HEK293T (cell line): Measurements from ENCODE around the gene GMDS.

Experiments used
- CTCF ChIA-PET: fragments of 350-600 bp; formaldehyde crosslinking; extraction: SDS; loops from one replicate; lab custom pipeline; 2021; ENCODE audit warnings: antibody characterized with exemption, inconsistent platforms; lab: Yijun Ruan, JAX
- POLR2A ChIA-PET: fragments of 350-600 bp; formaldehyde crosslinking; extraction: SDS; loops from one replicate; lab custom pipeline; 2020; ENCODE audit warnings: antibody characterized with exemption, inconsistent platforms; lab: Yijun Ruan, JAX
- DNase-seq: peaks from one replicate; pipeline ENCODE4 v3.0.0; 2012; ENCODE audit warnings: mixed read lengths; ENCODE audit errors: extremely low spot score
- ARNT ChIP-seq: fragments of 450-650 bp; IDR thresholded peaks from 2 replicates; pipeline ENCODE4 v1.6.1; 2017; ENCODE audit warnings: mild to moderate bottlenecking
- BHLHE40 ChIP-seq: fragments of 450-650 bp; IDR thresholded peaks from 2 replicates; pipeline ENCODE4 v1.6.1; 2016; ENCODE audit warnings: mild to moderate bottlenecking, moderate library complexity, borderline replicate concordance
- CTBP1 ChIP-seq: fragments of 450-650 bp; IDR thresholded peaks from 2 replicates; pipeline ENCODE4 v1.6.1; 2016; ENCODE audit warnings: borderline replicate concordance
- ELF4 ChIP-seq: fragments of 450-650 bp; IDR thresholded peaks from 2 replicates; pipeline ENCODE4 v1.6.1; 2017; ENCODE audit warnings: antibody characterized with exemption
- FOXA1 ChIP-seq: fragments of 450-650 bp; IDR thresholded peaks from 2 replicates; pipeline ENCODE4 v1.6.1; 2016; ENCODE audit warnings: mild to moderate bottlenecking
- FOXK2 ChIP-seq: fragments of 450-650 bp; IDR thresholded peaks from 2 replicates; pipeline ENCODE4 v1.6.1; 2016; ENCODE audit warnings: mild to moderate bottlenecking
- FOXM1 ChIP-seq: fragments of 450-650 bp; IDR thresholded peaks from 2 replicates; pipeline ENCODE4 v1.6.1; 2017; ENCODE audit warnings: mild to moderate bottlenecking, borderline replicate concordance
- HDGF ChIP-seq: fragments of 450-650 bp; IDR thresholded peaks from 2 replicates; pipeline ENCODE4 v1.6.1; 2017; ENCODE audit warnings: antibody characterized with exemption, borderline replicate concordance
- L3MBTL2 ChIP-seq: fragments of 450-650 bp; conservative IDR thresholded peaks from 2 replicates; pipeline ENCODE4 v1.6.1; 2016; ENCODE audit warnings: mild to moderate bottlenecking
- LEF1 ChIP-seq: fragments of 450-650 bp; IDR thresholded peaks from 2 replicates; pipeline ENCODE4 v1.6.1; 2017; ENCODE audit warnings: mild to moderate bottlenecking, borderline replicate concordance
- NFRKB ChIP-seq: fragments of 450-650 bp; IDR thresholded peaks from 2 replicates; pipeline ENCODE4 v1.6.1; 2016; ENCODE audit warnings: mild to moderate bottlenecking, moderate library complexity
- PKNOX1 ChIP-seq: fragments of 450-650 bp; IDR thresholded peaks from 2 replicates; pipeline ENCODE4 v1.6.1; 2016
- SP1 ChIP-seq: fragments of 450-650 bp; IDR thresholded peaks from 2 replicates; pipeline ENCODE4 v1.6.1; 2017
- SUZ12 ChIP-seq: fragments of 450-650 bp; IDR thresholded peaks from 2 replicates; pipeline ENCODE4 v1.6.1; 2016; ENCODE audit warnings: mild to moderate bottlenecking
- TARDBP ChIP-seq: fragments of 450-650 bp; IDR thresholded peaks from 2 replicates; pipeline ENCODE4 v1.6.1; 2016
- ZNF384 ChIP-seq: fragments of 450-650 bp; IDR thresholded peaks from 2 replicates; pipeline ENCODE4 v1.6.1; 2016

The GMDS gene

GRCh38 chr6:2184700-2185455, 60.5 kb downstream of the GMDS start:
- DNase-seq = no peak
- POLR2A ChIA-PET = no interaction called here
- CTCF ChIA-PET = no interaction called here
- TF ChIP-seq SP1 (no peak), FOXA1 (no peak), ARNT (no peak), L3MBTL2 (no peak), BHLHE40 (no peak), LEF1 (no peak), ZNF384 (no peak), NFRKB (no peak), FOXK2 (no peak), HDGF (no peak)

- ChIA-PET POLR2A (no interaction called here), CTCF (interaction anchor here (1.0 to 1.1 kb wide), 2 partner anchors 8 to 25 kb away, joined by 3 read pairs; no protein-coding TSS in a partner anchor)
- no peak for DNase-seq
- TF ChIP-seq LEF1 = no peak
- TF ChIP-seq FOXM1 = no peak
- no peak for TF ChIP-seq ARNT
- no peak for TF ChIP-seq CTBP1
- TF ChIP-seq PKNOX1 = no peak
- no peak for TF ChIP-seq HDGF
- TF ChIP-seq ZNF384 = no peak
- TF ChIP-seq NFRKB = no peak
- no peak for TF ChIP-seq FOXA1
- no peak for TF ChIP-seq TARDBP
- TF ChIP-seq FOXK2 = no peak
- no peak for TF ChIP-seq L3MBTL2
- no peak for TF ChIP-seq BHLHE40
- no peak for TF ChIP-seq SUZ12
- no peak for TF ChIP-seq SP1
- no peak for TF ChIP-seq ELF4
Measured at GRCh38 chr6:2183752-2184151, 61.7 kb downstream of the GMDS start.

- POLR2A ChIA-PET = no interaction called here
- TF ChIP-seq PKNOX1 (no peak), CTBP1 (no peak), ARNT (no peak), FOXK2 (no peak), FOXM1 (no peak), LEF1 (no peak), TARDBP (no peak), SP1 (no peak), SUZ12 (no peak), HDGF (no peak), ELF4 (no peak), L3MBTL2 (no peak), BHLHE40 (no peak)
Measured at GRCh38 chr6:2183246-2183645, 62.2 kb downstream of the GMDS start.

DNA sequence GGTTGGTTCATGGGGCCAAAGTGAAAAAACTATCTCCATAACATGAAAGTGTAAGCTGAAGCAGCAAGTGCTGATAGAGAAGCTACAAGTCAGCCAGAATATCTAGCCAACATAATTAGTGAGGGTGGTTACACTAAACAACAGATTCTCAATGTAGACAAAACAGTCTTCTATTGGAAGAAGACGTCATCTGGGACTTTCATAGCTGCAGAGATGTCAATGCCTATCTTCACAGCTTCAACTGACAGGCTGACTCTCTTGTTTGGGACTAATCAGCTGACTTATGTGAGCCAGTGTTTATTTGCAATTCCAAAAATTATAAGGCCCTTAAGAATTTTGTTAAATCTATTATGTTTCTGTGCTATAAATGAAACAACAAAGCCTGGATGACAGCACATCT, 63.2 kb downstream of the GMDS start:
- no peak for DNase-seq
- POLR2A ChIA-PET = no interaction called here
- CTCF ChIA-PET = no interaction called here
- TF ChIP-seq PKNOX1 = no peak
- TF ChIP-seq FOXA1 = no peak
- TF ChIP-seq BHLHE40 = no peak
- no peak for TF ChIP-seq ARNT
- TF ChIP-seq FOXM1 = no peak
- no peak for TF ChIP-seq SP1
- no peak for TF ChIP-seq ZNF384
- no peak for TF ChIP-seq NFRKB
- TF ChIP-seq SUZ12 = no peak
- TF ChIP-seq L3MBTL2 = no peak
- no peak for TF ChIP-seq ELF4
- no peak for TF ChIP-seq LEF1
- TF ChIP-seq TARDBP = no peak
- TF ChIP-seq FOXK2 = no peak

More at GRCh38 chr6:2183246-2183645, 62.2 kb downstream of the GMDS start:
- CTCF ChIA-PET = interaction anchor here (1.0 to 1.1 kb wide), 2 partner anchors 9 to 26 kb away, joined by 3 read pairs; no protein-coding TSS in a partner anchor
- no peak for DNase-seq

GRCh38 chr6:2181567-2181966, 63.8 kb downstream of the GMDS start:
- CTCF ChIA-PET = no interaction called here
- POLR2A ChIA-PET = no interaction called here
- DNase-seq = no peak
- no peak for TF ChIP-seq BHLHE40
- TF ChIP-seq TARDBP = no peak

DNA sequence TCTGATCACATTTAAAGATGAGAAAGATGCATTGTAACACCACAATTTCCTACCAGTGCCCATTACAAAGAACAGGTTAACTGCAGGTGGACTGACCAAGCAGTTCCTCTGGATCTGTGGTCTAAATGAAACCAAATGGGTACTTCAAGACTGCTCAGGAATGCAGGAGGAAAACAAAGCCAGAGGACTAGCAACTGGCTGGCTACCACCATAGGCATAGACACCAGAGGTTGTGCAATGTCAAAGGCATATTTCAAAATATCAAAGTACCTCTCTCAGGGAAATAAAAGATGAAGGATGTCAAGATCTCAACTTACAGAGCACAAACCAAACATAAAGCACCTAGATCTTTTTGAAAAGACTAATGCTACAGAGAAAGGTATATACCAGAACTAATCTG, 65.5 kb downstream of the GMDS start:
- CTCF ChIA-PET = no interaction called here
- DNase-seq = no peak
- TF ChIP-seq PKNOX1 (no peak), ARNT (no peak), TARDBP (no peak), ELF4 (no peak), ZNF384 (no peak), CTBP1 (no peak), FOXK2 (no peak), BHLHE40 (no peak), SUZ12 (no peak)
- POLR2A ChIA-PET = no interaction called here
